Measurements from ENCODE around the gene PLD4.

GRCh38 chr14:104953896-104954656 lies 29.4 kb downstream of the PLD4 start:
- TF ChIP-seq CTCF (IDR thresholded peaks at IDR 0.05; ENCODE audit: insufficient read depth, low read length, poor library complexity, severe bottlenecking) (no peak), EZH2phosphoT487 (conservative IDR thresholded peaks at IDR 0.05; ENCODE audit: low read length) (no peak)
